Esophagus muscularis mucosa (tissue), 4 donors: Measurements from ENCODE around the gene ARID1B.

ENCODE experiments used
- CTCF ChIP-seq, 3 experiments: fragments of 200-600 bp in 2 of 3; fragments of 450-650 bp in 1 of 3; sonication (generic) in 2 of 3; IDR thresholded peaks; one replicate each; pipeline ENCODE4 v1.5.1; 2017 to 2019; ENCODE audit warnings: antibody characterized with exemption in 3 of 3, mild to moderate bottlenecking in 2 of 3, moderate library complexity in 1 of 3
- EP300 ChIP-seq: sonication (generic); formaldehyde crosslinking; IDR thresholded peaks from one replicate; pipeline ENCODE4 v1.6.1; 2017; ENCODE audit warnings: antibody characterized with exemption
- POLR2A ChIP-seq: fragments of 450-650 bp; IDR thresholded peaks from one replicate; pipeline ENCODE4 v1.6.1; 2017; ENCODE audit warnings: antibody characterized with exemption, moderate library complexity, mild to moderate bottlenecking, low read depth
- POLR2AphosphoS5 ChIP-seq, 2 donors: sonication (generic); formaldehyde crosslinking; IDR thresholded peaks; one replicate each; pipeline ENCODE4 v1.6.1; 2017; ENCODE audit warnings: antibody characterized with exemption in 2 of 2

- no peak for TF ChIP-seq POLR2A
- TF ChIP-seq CTCF (IDR thresholded peaks at IDR 0.05) = no peak
- no peak for TF ChIP-seq EP300
- TF ChIP-seq POLR2AphosphoS5 (IDR thresholded peaks at IDR 0.05) = no peak
Observed at GRCh38 chr6:157186785-157187181, 409.6 kb downstream of the ARID1B start.
